ENCODE data around the gene RGS17.
A peak's percentile ranks its signal among the peaks of the same experiment; 100 is the strongest.

Gene RGS17

GRCh38 chr6:152978058-152978457 lies 153.0 kb downstream of the RGS17 start:
- Histone ChIP-seq H3K27ac (ENCODE audit: low read length, poor library complexity, severe bottlenecking) (no peak overlapping the region), H3K14ac (ENCODE audit: low read length in 2 of 2) (no peak overlapping the region), H2BK12ac (ENCODE audit: low read length in 2 of 2) (no peak overlapping the region), H3K18ac (ENCODE audit: low read depth in 1 of 2, low read length in 2 of 2) (no peak overlapping the region), H2AK5ac (ENCODE audit: low read length, severe bottlenecking) (no peak overlapping the region), H3K4ac (ENCODE audit: low read depth in 1 of 2, low read length in 2 of 2) (no peak overlapping the region), H4K8ac (ENCODE audit: low read length) (no peak overlapping the region), H3K9ac (ENCODE audit: low read length) (no peak overlapping the region), H2BK5ac (ENCODE audit: low read depth, low read length, poor library complexity, severe bottlenecking) (no peak overlapping the region), H3K4me2 (ENCODE audit: low read length, poor library complexity, severe bottlenecking) (no peak overlapping the region), H2BK120ac (ENCODE audit: low read depth, low read length) (no peak overlapping the region), H3K23ac (ENCODE audit: low read length in 2 of 2) (no peak overlapping the region), H3K79me1 (replicated peaks; ENCODE audit: low read length, poor library complexity, severe bottlenecking) (no peaks in the 10 kb centered on the region), H3K36me3 (ENCODE audit: control insufficient read depth in 1 of 2, insufficient read depth in 2 of 2, low read depth in 1 of 2, low read length in 2 of 2) (peaks cover 5 to 18% of the 10 kb centered on the region in 2 experiments), H3K9me3 (ENCODE audit: control insufficient read depth, low read length) (no peaks in the 10 kb centered on the region), H3K4me3 (ENCODE audit: insufficient read depth in 1 of 2, low read depth in 1 of 2, low read length in 2 of 2) (no peak overlapping the region), H2BK15ac (ENCODE audit: low read depth, poor library complexity, severe bottlenecking) (no peak overlapping the region), H3K27me3 (ENCODE audit: control insufficient read depth in 1 of 2, insufficient read depth in 1 of 2, low read length in 2 of 2) (no peaks in the 10 kb centered on the region), H3K4me1 (ENCODE audit: control insufficient read depth, insufficient read depth, low read depth, low read length) (peaks cover 2% of the 10 kb centered on the region), H4K91ac (ENCODE audit: low read length) (no peak overlapping the region), H2AFZ (ENCODE audit: low read depth, low read length) (no peak overlapping the region)
- whole genome bisulfite sequencing: 39% methylated on average over 2 of the region's 3 CpGs
- DNase-seq: peak; percentile 50

GRCh38 chr6:152977556-152977955 lies 153.5 kb downstream of the RGS17 start:
- Histone ChIP-seq H3K36me3 (ENCODE audit: control insufficient read depth in 1 of 2, insufficient read depth in 2 of 2, low read depth in 1 of 2, low read length in 2 of 2) (peaks cover 3 to 23% of the 10 kb centered on the region in 2 experiments), H2BK15ac (ENCODE audit: low read depth, poor library complexity, severe bottlenecking) (no peak overlapping the region), H3K27me3 (ENCODE audit: control insufficient read depth in 1 of 2, insufficient read depth in 1 of 2, low read length in 2 of 2) (no peaks in the 10 kb centered on the region), H3K14ac (ENCODE audit: low read length in 2 of 2) (no peak overlapping the region), H2AFZ (ENCODE audit: low read depth, low read length) (no peak overlapping the region), H2BK12ac (ENCODE audit: low read length in 2 of 2) (no peak overlapping the region), H3K27ac (ENCODE audit: low read length, poor library complexity, severe bottlenecking) (no peak overlapping the region), H3K4me1 (ENCODE audit: control insufficient read depth, insufficient read depth, low read depth, low read length) (peaks cover under 1% of the 10 kb centered on the region), H3K9me3 (ENCODE audit: control insufficient read depth, low read length) (no peaks in the 10 kb centered on the region), H3K79me1 (replicated peaks; ENCODE audit: low read length, poor library complexity, severe bottlenecking) (no peaks in the 10 kb centered on the region), H2AK5ac (ENCODE audit: low read length, severe bottlenecking) (no peak overlapping the region), H3K23ac (ENCODE audit: low read length in 2 of 2) (no peak overlapping the region), H2BK120ac (ENCODE audit: low read depth, low read length) (no peak overlapping the region), H3K4ac (ENCODE audit: low read depth in 1 of 2, low read length in 2 of 2) (no peak overlapping the region), H4K8ac (ENCODE audit: low read length) (no peak overlapping the region), H4K91ac (ENCODE audit: low read length) (no peak overlapping the region), H3K9ac (ENCODE audit: low read length) (no peak overlapping the region), H3K18ac (ENCODE audit: low read depth in 1 of 2, low read length in 2 of 2) (no peak overlapping the region), H3K4me2 (ENCODE audit: low read length, poor library complexity, severe bottlenecking) (no peak overlapping the region), H3K4me3 (ENCODE audit: insufficient read depth in 1 of 2, low read depth in 1 of 2, low read length in 2 of 2) (no peak overlapping the region), H2BK5ac (ENCODE audit: low read depth, low read length, poor library complexity, severe bottlenecking) (no peak overlapping the region)
- no peak for DNase-seq

GRCh38 chr6:152976749-152977148 lies 154.3 kb downstream of the RGS17 start:
- H4K8ac ChIP-seq (ENCODE audit: low read length): no peak overlapping the region

GRCh38 chr6:152975204-152975915 lies 155.7 kb downstream of the RGS17 start:
- Histone ChIP-seq H3K14ac (ENCODE audit: low read length in 2 of 2) (no peak overlapping the region), H2BK15ac (ENCODE audit: low read depth, poor library complexity, severe bottlenecking) (no peak overlapping the region), H3K36me3 (ENCODE audit: control insufficient read depth in 1 of 2, insufficient read depth in 2 of 2, low read depth in 1 of 2, low read length in 2 of 2) (peaks cover 2 to 45% of the 10 kb centered on the region in 2 experiments), H2AFZ (ENCODE audit: low read depth, low read length) (no peak overlapping the region), H3K79me1 (replicated peaks; ENCODE audit: low read length, poor library complexity, severe bottlenecking) (no peaks in the 10 kb centered on the region), H3K4me3 (ENCODE audit: insufficient read depth in 1 of 2, low read depth in 1 of 2, low read length in 2 of 2) (peak overlapping the region in 1 of 2 experiments; percentile 31), H3K9ac (ENCODE audit: low read length) (no peak overlapping the region), H3K4ac (ENCODE audit: low read depth in 1 of 2, low read length in 2 of 2) (no peak overlapping the region), H2BK120ac (ENCODE audit: low read depth, low read length) (no peak overlapping the region), H2BK12ac (ENCODE audit: low read length in 2 of 2) (no peak overlapping the region), H3K9me3 (ENCODE audit: control insufficient read depth, low read length) (no peaks in the 10 kb centered on the region), H3K4me1 (ENCODE audit: control insufficient read depth, insufficient read depth, low read depth, low read length) (no peaks in the 10 kb centered on the region), H4K91ac (ENCODE audit: low read length) (no peak overlapping the region), H3K27ac (ENCODE audit: low read length, poor library complexity, severe bottlenecking) (no peak overlapping the region), H2AK5ac (ENCODE audit: low read length, severe bottlenecking) (no peak overlapping the region), H3K27me3 (ENCODE audit: control insufficient read depth in 1 of 2, insufficient read depth in 1 of 2, low read length in 2 of 2) (no peaks in the 10 kb centered on the region), H2BK5ac (ENCODE audit: low read depth, low read length, poor library complexity, severe bottlenecking) (no peak overlapping the region), H4K8ac (ENCODE audit: low read length) (no peak overlapping the region), H3K23ac (ENCODE audit: low read length in 2 of 2) (no peak overlapping the region), H3K4me2 (ENCODE audit: low read length, poor library complexity, severe bottlenecking) (no peak overlapping the region), H3K18ac (ENCODE audit: low read depth in 1 of 2, low read length in 2 of 2) (no peak overlapping the region)
- peak; percentile 65 for DNase-seq
- 95% methylated on average over 4 of the region's 4 CpGs for WGBS

More at GRCh38 chr6:152976749-152977148, 154.3 kb downstream of the RGS17 start:
- no peak overlapping the region for H3K4me2 ChIP-seq (ENCODE audit: low read length, poor library complexity, severe bottlenecking)
- H3K18ac ChIP-seq (ENCODE audit: low read depth in 1 of 2, low read length in 2 of 2): no peak overlapping the region
- H2AK5ac ChIP-seq (ENCODE audit: low read length, severe bottlenecking): no peak overlapping the region
- no peaks in the 10 kb centered on the region for H3K27me3 ChIP-seq (ENCODE audit: control insufficient read depth in 1 of 2, insufficient read depth in 1 of 2, low read length in 2 of 2)
- no peaks in the 10 kb centered on the region for H3K9me3 ChIP-seq (ENCODE audit: control insufficient read depth, low read length)
- peak; percentile 39 for DNase-seq
- peak overlapping the region in 1 of 2 experiments; percentile 6 for H3K4ac ChIP-seq (ENCODE audit: low read depth in 1 of 2, low read length in 2 of 2)
- H2BK120ac ChIP-seq (ENCODE audit: low read depth, low read length): no peak overlapping the region
- H4K91ac ChIP-seq (ENCODE audit: low read length): no peak overlapping the region
- H3K4me1 ChIP-seq (ENCODE audit: control insufficient read depth, insufficient read depth, low read depth, low read length): no peaks in the 10 kb centered on the region
- H3K79me1 ChIP-seq (replicated peaks; ENCODE audit: low read length, poor library complexity, severe bottlenecking): no peaks in the 10 kb centered on the region
- no peak overlapping the region for H2BK5ac ChIP-seq (ENCODE audit: low read depth, low read length, poor library complexity, severe bottlenecking)
- H3K14ac ChIP-seq (ENCODE audit: low read length in 2 of 2): no peak overlapping the region
- H3K4me3 ChIP-seq (ENCODE audit: insufficient read depth in 1 of 2, low read depth in 1 of 2, low read length in 2 of 2): no peak overlapping the region
- WGBS: 100% methylated on average over 1 of the region's 1 CpG
- H3K27ac ChIP-seq (ENCODE audit: low read length, poor library complexity, severe bottlenecking): no peak overlapping the region
- no peak overlapping the region for H2BK15ac ChIP-seq (ENCODE audit: low read depth, poor library complexity, severe bottlenecking)
- no peak overlapping the region for H3K9ac ChIP-seq (ENCODE audit: low read length)
- H2AFZ ChIP-seq (ENCODE audit: low read depth, low read length): no peak overlapping the region
- H3K23ac ChIP-seq (ENCODE audit: low read length in 2 of 2): no peak overlapping the region
- H2BK12ac ChIP-seq (ENCODE audit: low read length in 2 of 2): no peak overlapping the region
- H3K36me3 ChIP-seq (ENCODE audit: control insufficient read depth in 1 of 2, insufficient read depth in 2 of 2, low read depth in 1 of 2, low read length in 2 of 2): peaks cover 2 to 31% of the 10 kb centered on the region in 2 experiments

All from mesenchymal stem cell (in vitro differentiated cells and primary cell).